DND-41 (cell line): ENCODE measurements around the gene PRRX1.

ENCODE experiments used
- ATAC-seq: fragments of 200-7000 bp; cut with Tn5 transposase; 3 replicates; pipeline ENCODE4 v1.9.1; 2021; ENCODE audit warnings: low read depth; ENCODE audit not compliant: insufficient read depth
- DNase-seq: peaks from one replicate; pipeline ENCODE4 v3.0.0-alpha.2; 2020
- H2AFZ ChIP-seq: 2 replicates; pipeline ENCODE4 v1.6.0; 2012; ENCODE audit warnings: low read depth, low read length
- H3K27ac ChIP-seq: 2 replicates; pipeline ENCODE4 v1.5.1; 2012; ENCODE audit warnings: low read length, inconsistent platforms
- H3K27me3 ChIP-seq: fragments of 200-600 bp; sonication (generic); 2 replicates; pipeline ENCODE4 v1.6.0; 2012; ENCODE audit warnings: low read length, mild to moderate bottlenecking, inconsistent platforms; ENCODE audit not compliant: insufficient read depth, poor library complexity
- H3K36me3 ChIP-seq: 2 replicates; pipeline ENCODE4 v1.5.1; 2012; ENCODE audit warnings: low read length, inconsistent platforms; ENCODE audit not compliant: insufficient read depth
- H3K4me1 ChIP-seq: 2 replicates; pipeline ENCODE4 v1.5.1; 2012; ENCODE audit warnings: mild to moderate bottlenecking, low read length; ENCODE audit not compliant: insufficient read depth
- H3K4me2 ChIP-seq: 2 replicates; pipeline ENCODE4 v1.6.0; 2012; ENCODE audit warnings: mild to moderate bottlenecking, moderate library complexity, low read length, inconsistent platforms; ENCODE audit not compliant: insufficient read depth
- H3K4me3 ChIP-seq, 2 experiments: fragments of 200-600 bp in 1 of 2; shearing (Covaris generic) in 1 of 2; 2 replicates each; pipeline ENCODE4 v1.5.1; 2012 to 2016; ENCODE audit warnings: inconsistent platforms in 2 of 2, low read length in 2 of 2, mild to moderate bottlenecking in 2 of 2, low read depth in 1 of 2, moderate library complexity in 1 of 2
- H3K79me2 ChIP-seq: 2 replicates; pipeline ENCODE4 v1.6.0; 2012; ENCODE audit warnings: low read length, inconsistent platforms; ENCODE audit not compliant: insufficient read depth
- H3K9ac ChIP-seq: 2 replicates; pipeline ENCODE4 v1.6.0; 2012; ENCODE audit warnings: low read depth, mild to moderate bottlenecking, inconsistent platforms, low read length, moderate library complexity
- H3K9me3 ChIP-seq: 2 replicates; pipeline ENCODE4 v1.5.1; 2012; ENCODE audit warnings: low read length, moderate library complexity, mild to moderate bottlenecking, inconsistent platforms; ENCODE audit not compliant: insufficient read depth, severe bottlenecking
- H4K20me1 ChIP-seq: 2 replicates; pipeline ENCODE4 v1.6.0; 2012; ENCODE audit warnings: low read length; ENCODE audit not compliant: insufficient read depth
- CTCF ChIP-seq: IDR thresholded peaks from 2 replicates; pipeline ENCODE4 v1.5.1; 2012; ENCODE audit warnings: borderline replicate concordance, low read length, moderate library complexity, mild to moderate bottlenecking; ENCODE audit not compliant: poor library complexity, severe bottlenecking; ENCODE audit errors: extremely low read depth
- EZH2 ChIP-seq: IDR thresholded peaks from 3 replicates; pipeline ENCODE4 v1.6.1; 2012; ENCODE audit warnings: borderline replicate concordance, low read depth, mild to moderate bottlenecking, moderate library complexity, low read length, inconsistent platforms; ENCODE audit not compliant: severe bottlenecking

The PRRX1 gene

GRCh38 chr1:170731566-170732251 lies 67.8 kb downstream of the PRRX1 start:
- no peak overlapping the region for H2AFZ ChIP-seq
- no peaks in the 10 kb centered on the region for H3K36me3 ChIP-seq
- no peaks in the 10 kb centered on the region for H3K79me2 ChIP-seq
- H3K27me3 ChIP-seq, result no peaks in the 10 kb centered on the region
- no peak overlapping the region for H3K4me2 ChIP-seq
- no peaks in the 10 kb centered on the region for H3K9me3 ChIP-seq
- H3K4me1 ChIP-seq, result no peaks in the 10 kb centered on the region
- H3K9ac ChIP-seq, result no peak overlapping the region
- H4K20me1 ChIP-seq, result no peaks in the 10 kb centered on the region
- no peak for TF ChIP-seq EZH2
- no peak for TF ChIP-seq CTCF
- DNase-seq (no peak), ATAC-seq (no peak)
- no peak overlapping the region for H3K27ac ChIP-seq
- no peak overlapping the region for H3K4me3 ChIP-seq

GRCh38 chr1:170732252-170732588 lies 68.3 kb downstream of the PRRX1 start:
- H3K9me3 ChIP-seq, result no peaks in the 10 kb centered on the region
- H2AFZ ChIP-seq, result no peak overlapping the region
- TF ChIP-seq CTCF (no peak), EZH2 (no peak)
- H3K27me3 ChIP-seq, result no peaks in the 10 kb centered on the region
- no peak overlapping the region for H3K4me3 ChIP-seq
- no peaks in the 10 kb centered on the region for H3K36me3 ChIP-seq
- H3K9ac ChIP-seq, result no peak overlapping the region
- no peaks in the 10 kb centered on the region for H4K20me1 ChIP-seq
- no peak for ATAC-seq
- H3K4me2 ChIP-seq, result no peak overlapping the region
- no peaks in the 10 kb centered on the region for H3K79me2 ChIP-seq
- no peak for DNase-seq
- no peaks in the 10 kb centered on the region for H3K4me1 ChIP-seq
- no peak overlapping the region for H3K27ac ChIP-seq

- Histone ChIP-seq H3K36me3 (no peaks in the 10 kb centered on the region), H3K4me2 (no peak overlapping the region), H4K20me1 (no peaks in the 10 kb centered on the region), H3K27ac (no peak overlapping the region), H3K4me1 (no peaks in the 10 kb centered on the region), H3K9me3 (no peaks in the 10 kb centered on the region), H2AFZ (no peak overlapping the region), H3K9ac (no peak overlapping the region), H3K79me2 (no peaks in the 10 kb centered on the region), H3K4me3 (no peak overlapping the region), H3K27me3 (no peaks in the 10 kb centered on the region)
- TF ChIP-seq EZH2, result no peak
- no peak for TF ChIP-seq CTCF
- ATAC-seq, result no peak
- no peak for DNase-seq
Measured at GRCh38 chr1:170734412-170735175, 70.7 kb downstream of the PRRX1 start.
